ENCODE results near the gene CTLA4.

CTLA4 gene

DNA sequence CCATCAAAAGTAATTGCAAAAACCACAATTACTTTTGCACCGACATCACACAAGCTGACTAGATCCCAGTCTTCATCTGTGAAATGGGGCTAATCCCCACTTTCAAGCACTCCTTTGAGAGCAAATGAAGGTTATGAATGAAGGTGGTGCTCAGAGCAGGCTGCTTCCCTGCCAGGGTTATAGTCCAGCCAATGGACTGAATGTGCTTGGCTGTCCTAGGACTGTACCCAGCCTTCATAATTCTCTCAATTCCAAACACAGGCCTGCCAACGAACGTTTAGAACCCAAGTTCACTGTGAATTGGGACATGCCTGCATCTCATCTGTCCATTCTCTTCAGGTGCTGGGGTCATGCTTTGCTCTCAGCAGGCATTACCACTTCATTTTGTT is 41.2 kb downstream of the CTLA4 start:
- no peak overlapping the region for H3K27ac ChIP-seq (ENCODE audit: low read depth, low read length)
- H3K36me3 ChIP-seq (ENCODE audit: control insufficient read depth, insufficient read depth, low read length) = no peaks in the 10 kb centered on the region
- H3K4me3 ChIP-seq (ENCODE audit: low read depth, low read length) = no peak overlapping the region
- H3K4me1 ChIP-seq (ENCODE audit: control insufficient read depth, insufficient read depth, low read length) = 0 out of 2 replicates have a peak, but pooled peaks cover 4% of the 10 kb centered on the region
- H3K27me3 ChIP-seq (ENCODE audit: control insufficient read depth, insufficient read depth, low read length) = no peaks in the 10 kb centered on the region
- no peak overlapping the region for H3K9ac ChIP-seq (ENCODE audit: low read length)
- H3K9me3 ChIP-seq (ENCODE audit: control insufficient read depth, insufficient read depth, low read depth, low read length) = no peaks in the 10 kb centered on the region

DNA sequence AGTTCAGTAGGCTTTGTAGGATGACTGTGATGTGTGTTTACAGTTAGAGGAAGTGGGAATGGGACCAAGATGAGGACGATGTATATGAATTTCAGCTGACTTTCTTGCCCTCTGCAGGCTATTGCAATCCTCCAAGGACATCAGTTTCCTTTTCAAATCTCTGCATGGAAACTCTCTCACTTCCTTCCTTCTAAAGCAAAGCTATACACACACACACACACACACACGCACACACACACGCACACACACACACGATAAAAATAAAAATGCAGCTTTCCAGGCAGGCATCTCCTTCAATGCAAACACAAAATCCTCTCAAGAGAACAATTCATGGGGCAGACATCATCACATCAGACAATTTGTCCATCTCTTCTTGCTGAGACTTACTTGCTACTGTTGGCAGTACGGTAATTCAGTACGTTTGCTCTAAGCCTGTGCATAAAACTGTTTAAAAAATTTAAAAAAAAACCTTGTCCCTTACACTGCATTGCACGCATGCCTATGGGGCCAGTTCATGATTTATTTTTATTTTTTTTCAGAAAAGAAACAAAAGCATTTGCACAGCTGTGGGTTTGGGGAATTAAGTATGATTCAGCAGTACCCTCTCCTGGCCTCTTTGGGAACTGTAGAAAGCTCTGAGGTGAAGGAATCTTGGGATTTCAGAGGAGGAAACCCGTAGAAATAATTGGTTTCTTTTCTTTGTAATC is 41.8 kb downstream of the CTLA4 start:
- no peak overlapping the region for H3K9ac ChIP-seq (ENCODE audit: low read length)
- H3K9me3 ChIP-seq (ENCODE audit: control insufficient read depth, insufficient read depth, low read depth, low read length) = no peaks in the 10 kb centered on the region
- 0 out of 2 replicates have a peak, but pooled peaks cover 4% of the 10 kb centered on the region for H3K4me1 ChIP-seq (ENCODE audit: control insufficient read depth, insufficient read depth, low read length)
- no peak overlapping the region for H3K4me3 ChIP-seq (ENCODE audit: low read depth, low read length)
- H3K36me3 ChIP-seq (ENCODE audit: control insufficient read depth, insufficient read depth, low read length) = no peaks in the 10 kb centered on the region
- H3K27me3 ChIP-seq (ENCODE audit: control insufficient read depth, insufficient read depth, low read length) = no peaks in the 10 kb centered on the region
- H3K27ac ChIP-seq (ENCODE audit: low read depth, low read length) = no peak overlapping the region

GRCh38 chr2:203909974-203910373 is 42.4 kb downstream of the CTLA4 start:
- Histone ChIP-seq H3K36me3 (ENCODE audit: control insufficient read depth, insufficient read depth, low read length) (no peaks in the 10 kb centered on the region), H3K27ac (ENCODE audit: low read depth, low read length) (no peak overlapping the region), H3K9ac (ENCODE audit: low read length) (no peak overlapping the region), H3K4me3 (ENCODE audit: low read depth, low read length) (no peak overlapping the region), H3K4me1 (ENCODE audit: control insufficient read depth, insufficient read depth, low read length) (0 out of 2 replicates have a peak, but pooled peaks cover 4% of the 10 kb centered on the region), H3K9me3 (ENCODE audit: control insufficient read depth, insufficient read depth, low read depth, low read length) (no peaks in the 10 kb centered on the region), H3K27me3 (ENCODE audit: control insufficient read depth, insufficient read depth, low read length) (no peaks in the 10 kb centered on the region)

DNA sequence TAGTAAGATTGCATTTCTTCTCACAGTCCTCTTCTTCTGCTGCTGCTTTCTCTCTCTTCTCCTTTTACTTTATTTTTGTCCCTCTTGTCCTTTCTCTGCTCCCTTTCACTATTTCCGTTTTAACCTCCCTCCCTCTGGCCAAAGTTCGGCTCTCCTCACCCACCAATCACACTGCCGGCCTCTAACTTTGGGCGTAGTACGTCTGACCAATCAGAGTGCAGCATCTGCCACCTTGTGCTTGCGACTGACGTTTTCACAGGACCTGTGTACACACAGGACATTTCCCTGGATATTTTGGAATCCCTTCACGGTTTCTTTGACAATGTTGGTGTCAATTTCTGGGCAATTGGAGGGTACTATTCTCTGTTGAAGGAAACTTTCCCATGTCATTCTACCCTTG is 46.4 kb downstream of the CTLA4 start:
- Histone ChIP-seq H3K4me1 (ENCODE audit: control insufficient read depth, insufficient read depth, low read length) (peaks cover 9% of the 10 kb centered on the region; the same call in 1 of the 2 replicates), H3K36me3 (ENCODE audit: control insufficient read depth, insufficient read depth, low read length) (no peaks in the 10 kb centered on the region), H3K27ac (ENCODE audit: low read depth, low read length) (no peak overlapping the region), H3K9me3 (ENCODE audit: control insufficient read depth, insufficient read depth, low read depth, low read length) (no peaks in the 10 kb centered on the region), H3K4me3 (ENCODE audit: low read depth, low read length) (no peak overlapping the region), H3K9ac (ENCODE audit: low read length) (no peak overlapping the region), H3K27me3 (ENCODE audit: control insufficient read depth, insufficient read depth, low read length) (no peaks in the 10 kb centered on the region)

DNA sequence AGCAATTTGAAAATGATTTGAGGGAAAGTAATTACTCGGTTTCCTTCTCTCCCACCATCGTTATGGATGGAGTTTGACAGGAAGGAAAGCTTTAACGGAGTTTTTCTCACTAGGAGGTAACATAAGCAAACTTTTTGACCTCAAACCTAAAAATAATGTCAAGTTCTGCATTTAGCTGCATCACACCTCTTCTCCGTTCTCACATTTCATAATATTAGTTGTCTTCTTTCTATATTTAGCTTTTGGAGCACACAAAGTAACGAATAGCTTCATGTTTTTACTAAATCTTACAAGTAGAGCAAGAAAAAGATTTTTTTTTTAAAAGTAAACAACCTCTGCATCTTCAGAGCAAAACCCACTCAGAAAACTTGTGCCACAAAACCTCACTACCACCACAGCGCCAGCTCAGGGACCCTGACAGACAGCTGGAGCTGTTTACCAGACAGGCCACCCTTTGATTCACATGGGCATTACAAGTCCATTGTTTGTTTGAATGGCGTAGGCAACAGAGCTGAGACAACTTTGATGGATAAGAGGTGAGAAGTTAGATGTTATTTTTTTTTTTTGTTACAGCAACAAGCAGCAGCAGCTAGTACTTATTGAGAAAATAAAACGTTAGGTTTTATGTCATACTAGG is 47.1 kb downstream of the CTLA4 start:
- no peaks in the 10 kb centered on the region for H3K27me3 ChIP-seq (ENCODE audit: control insufficient read depth, insufficient read depth, low read length)
- no peaks in the 10 kb centered on the region for H3K36me3 ChIP-seq (ENCODE audit: control insufficient read depth, insufficient read depth, low read length)
- peaks cover 5% of the 10 kb centered on the region; the same call in 1 of the 2 replicates for H3K4me1 ChIP-seq (ENCODE audit: control insufficient read depth, insufficient read depth, low read length)
- H3K27ac ChIP-seq (ENCODE audit: low read depth, low read length) = no peak overlapping the region
- no peak overlapping the region for H3K4me3 ChIP-seq (ENCODE audit: low read depth, low read length)
- H3K9me3 ChIP-seq (ENCODE audit: control insufficient read depth, insufficient read depth, low read depth, low read length) = no peaks in the 10 kb centered on the region
- no peak overlapping the region for H3K9ac ChIP-seq (ENCODE audit: low read length)

DNA sequence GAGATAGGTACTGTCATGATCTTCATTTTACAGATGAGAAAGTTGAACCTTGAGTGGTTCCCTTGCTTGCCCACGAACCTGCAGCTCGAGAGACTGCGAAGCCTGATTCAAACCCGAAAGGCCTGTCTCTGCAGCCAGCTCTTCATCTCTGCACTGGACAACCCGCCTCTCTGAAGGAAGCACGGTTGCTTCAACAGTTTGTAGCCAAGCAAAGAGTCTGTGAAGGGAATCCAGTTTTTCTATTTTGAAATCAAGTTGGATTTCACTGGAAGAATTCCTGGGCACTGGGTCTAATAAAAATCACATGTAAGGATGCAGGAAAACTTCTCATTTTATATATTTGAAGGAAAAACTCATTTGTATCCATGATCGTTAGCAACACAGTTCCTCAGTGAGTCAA is 47.7 kb downstream of the CTLA4 start:
- Histone ChIP-seq H3K9me3 (ENCODE audit: control insufficient read depth, insufficient read depth, low read depth, low read length) (no peaks in the 10 kb centered on the region), H3K9ac (ENCODE audit: low read length) (no peak overlapping the region), H3K27me3 (ENCODE audit: control insufficient read depth, insufficient read depth, low read length) (no peaks in the 10 kb centered on the region), H3K27ac (ENCODE audit: low read depth, low read length) (no peak overlapping the region), H3K4me1 (ENCODE audit: control insufficient read depth, insufficient read depth, low read length) (peaks cover 5% of the 10 kb centered on the region; the same call in 1 of the 2 replicates), H3K4me3 (ENCODE audit: low read depth, low read length) (no peak overlapping the region), H3K36me3 (ENCODE audit: control insufficient read depth, insufficient read depth, low read length) (no peaks in the 10 kb centered on the region)

DNA sequence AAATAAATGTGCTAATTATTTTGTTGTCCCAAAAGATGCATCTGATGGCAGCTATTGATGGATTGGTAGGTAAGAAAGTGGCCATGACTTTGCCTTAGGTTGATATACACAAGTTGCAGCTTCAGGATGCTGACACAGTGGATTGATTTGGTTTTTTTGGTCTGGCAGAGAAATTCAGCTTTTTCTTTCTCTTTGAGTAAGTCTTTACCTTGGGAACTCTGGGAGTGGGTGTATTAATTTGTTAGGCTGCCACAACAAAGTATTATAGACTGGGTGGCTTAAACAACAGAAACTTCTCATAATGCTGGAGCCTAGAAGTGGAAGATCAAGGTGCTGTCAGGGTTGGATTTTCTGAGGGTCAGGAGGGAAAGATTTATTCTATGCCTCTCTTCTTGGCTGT is 49.2 kb downstream of the CTLA4 start:
- Histone ChIP-seq H3K4me3 (ENCODE audit: low read depth, low read length) (no peak overlapping the region), H3K9me3 (ENCODE audit: control insufficient read depth, insufficient read depth, low read depth, low read length) (no peaks in the 10 kb centered on the region), H3K9ac (ENCODE audit: low read length) (no peak overlapping the region), H3K4me1 (ENCODE audit: control insufficient read depth, insufficient read depth, low read length) (peaks cover 5% of the 10 kb centered on the region; the same call in 1 of the 2 replicates), H3K27me3 (ENCODE audit: control insufficient read depth, insufficient read depth, low read length) (no peaks in the 10 kb centered on the region), H3K27ac (ENCODE audit: low read depth, low read length) (no peak overlapping the region), H3K36me3 (ENCODE audit: control insufficient read depth, insufficient read depth, low read length) (no peaks in the 10 kb centered on the region)

GRCh38 chr2:203918264-203918663 is 50.7 kb downstream of the CTLA4 start:
- Histone ChIP-seq H3K4me1 (ENCODE audit: control insufficient read depth, insufficient read depth, low read length) (peaks cover 5% of the 10 kb centered on the region; the same call in 1 of the 2 replicates), H3K36me3 (ENCODE audit: control insufficient read depth, insufficient read depth, low read length) (no peaks in the 10 kb centered on the region), H3K9me3 (ENCODE audit: control insufficient read depth, insufficient read depth, low read depth, low read length) (no peaks in the 10 kb centered on the region), H3K27ac (ENCODE audit: low read depth, low read length) (no peak overlapping the region), H3K27me3 (ENCODE audit: control insufficient read depth, insufficient read depth, low read length) (no peaks in the 10 kb centered on the region), H3K4me3 (ENCODE audit: low read depth, low read length) (no peak overlapping the region), H3K9ac (ENCODE audit: low read length) (no peak overlapping the region)

DNA sequence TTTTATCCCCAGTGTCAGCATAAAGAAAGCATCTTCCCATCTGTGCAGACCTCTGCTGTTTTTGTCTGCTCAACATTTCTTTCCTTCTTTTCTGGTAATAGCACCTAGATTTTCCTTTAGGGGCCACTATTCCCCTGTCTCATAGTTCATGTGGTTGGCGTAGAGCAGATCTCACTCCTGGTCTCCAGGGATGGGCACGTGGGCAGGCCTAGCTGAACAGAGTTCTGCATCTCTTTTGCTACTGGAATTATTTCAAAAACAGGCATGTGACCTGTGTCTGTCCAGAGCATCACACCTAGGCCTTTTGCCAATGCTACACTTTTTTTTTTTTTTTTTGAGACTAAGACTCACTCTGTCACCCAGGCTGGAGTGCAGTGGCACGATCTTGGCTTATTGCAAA is 51.3 kb downstream of the CTLA4 start:
- Histone ChIP-seq H3K9ac (ENCODE audit: low read length) (no peak overlapping the region), H3K4me3 (ENCODE audit: low read depth, low read length) (no peak overlapping the region), H3K4me1 (ENCODE audit: control insufficient read depth, insufficient read depth, low read length) (peaks cover 5% of the 10 kb centered on the region; the same call in 1 of the 2 replicates), H3K36me3 (ENCODE audit: control insufficient read depth, insufficient read depth, low read length) (no peaks in the 10 kb centered on the region), H3K27ac (ENCODE audit: low read depth, low read length) (no peak overlapping the region), H3K9me3 (ENCODE audit: control insufficient read depth, insufficient read depth, low read depth, low read length) (no peaks in the 10 kb centered on the region), H3K27me3 (ENCODE audit: control insufficient read depth, insufficient read depth, low read length) (no peaks in the 10 kb centered on the region)
